Measurements from ENCODE around the gene HCRT. TPM values are rescaled to one million over a fixed set of nuclear protein-coding genes. Genes with fewer than 3 reads are reported as not detected.
"Not testable (repeated sequence)": the region's sequence is repeated elsewhere in the genome, so short reads cannot be mapped to it uniquely, and the experiment has no call there.

The HCRT gene
- total RNA-seq, 1 donor from 2014 or later: not detected

- H3K36me3 ChIP-seq (ENCODE audit: control insufficient read depth, insufficient read depth, low read length): no peaks in the 10 kb centered on the region
- TF ChIP-seq CTCF (IDR thresholded peaks at IDR 0.05; ENCODE audit: insufficient read depth, low read length, poor library complexity, severe bottlenecking): no peak
- H3K27me3 ChIP-seq (ENCODE audit: control insufficient read depth, insufficient read depth, low read length): no peaks in the 10 kb centered on the region
- DNase-seq (ENCODE audit: low read depth): no peak
- no peak overlapping the region for H3K4me3 ChIP-seq (ENCODE audit: low read depth, low read length)
These were observed 43.9 kb downstream of the HCRT start for GRCh38 chr17:42141382-42141781.

DNA sequence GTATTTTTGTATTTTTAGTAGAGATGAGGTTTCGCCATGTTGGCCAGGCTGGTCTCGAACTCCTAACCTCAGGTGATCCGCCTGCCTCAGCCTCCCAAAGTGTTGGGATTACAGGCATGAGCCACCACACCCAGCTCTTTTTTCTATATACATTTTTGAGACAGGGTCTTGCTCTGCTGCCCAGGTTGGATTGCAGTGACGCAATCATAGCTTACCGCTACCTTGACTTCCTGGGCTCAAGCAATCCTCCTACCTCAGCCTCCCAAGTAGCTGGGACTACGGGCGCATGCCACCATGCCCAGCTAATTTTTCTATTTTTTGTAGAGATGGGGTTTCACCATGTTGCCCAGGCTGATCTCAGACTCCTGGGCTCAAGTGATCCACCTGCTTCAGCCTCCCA lies 44.6 kb downstream of the HCRT start:
- H3K4me3 ChIP-seq (ENCODE audit: low read depth, low read length); H3K36me3 ChIP-seq (ENCODE audit: control insufficient read depth, insufficient read depth, low read length); H3K27me3 ChIP-seq (ENCODE audit: control insufficient read depth, insufficient read depth, low read length); DNase-seq (ENCODE audit: low read depth): not testable (repeated sequence)

- Histone ChIP-seq H3K4me3 (ENCODE audit: low read depth, low read length) (no peak overlapping the region), H3K36me3 (ENCODE audit: control insufficient read depth, insufficient read depth, low read length) (no peaks in the 10 kb centered on the region), H3K27me3 (ENCODE audit: control insufficient read depth, insufficient read depth, low read length) (no peaks in the 10 kb centered on the region)
- TF ChIP-seq CTCF (IDR thresholded peaks at IDR 0.05; ENCODE audit: insufficient read depth, low read length, poor library complexity, severe bottlenecking): no peak
- no peak for DNase-seq (ENCODE audit: low read depth)
These were observed 46.3 kb downstream of the HCRT start for GRCh38 chr17:42138749-42139492.

GRCh38 chr17:42136654-42137051 lies 48.6 kb downstream of the HCRT start:
- H3K36me3 ChIP-seq (ENCODE audit: control insufficient read depth, insufficient read depth, low read length): no peaks in the 10 kb centered on the region

DNA sequence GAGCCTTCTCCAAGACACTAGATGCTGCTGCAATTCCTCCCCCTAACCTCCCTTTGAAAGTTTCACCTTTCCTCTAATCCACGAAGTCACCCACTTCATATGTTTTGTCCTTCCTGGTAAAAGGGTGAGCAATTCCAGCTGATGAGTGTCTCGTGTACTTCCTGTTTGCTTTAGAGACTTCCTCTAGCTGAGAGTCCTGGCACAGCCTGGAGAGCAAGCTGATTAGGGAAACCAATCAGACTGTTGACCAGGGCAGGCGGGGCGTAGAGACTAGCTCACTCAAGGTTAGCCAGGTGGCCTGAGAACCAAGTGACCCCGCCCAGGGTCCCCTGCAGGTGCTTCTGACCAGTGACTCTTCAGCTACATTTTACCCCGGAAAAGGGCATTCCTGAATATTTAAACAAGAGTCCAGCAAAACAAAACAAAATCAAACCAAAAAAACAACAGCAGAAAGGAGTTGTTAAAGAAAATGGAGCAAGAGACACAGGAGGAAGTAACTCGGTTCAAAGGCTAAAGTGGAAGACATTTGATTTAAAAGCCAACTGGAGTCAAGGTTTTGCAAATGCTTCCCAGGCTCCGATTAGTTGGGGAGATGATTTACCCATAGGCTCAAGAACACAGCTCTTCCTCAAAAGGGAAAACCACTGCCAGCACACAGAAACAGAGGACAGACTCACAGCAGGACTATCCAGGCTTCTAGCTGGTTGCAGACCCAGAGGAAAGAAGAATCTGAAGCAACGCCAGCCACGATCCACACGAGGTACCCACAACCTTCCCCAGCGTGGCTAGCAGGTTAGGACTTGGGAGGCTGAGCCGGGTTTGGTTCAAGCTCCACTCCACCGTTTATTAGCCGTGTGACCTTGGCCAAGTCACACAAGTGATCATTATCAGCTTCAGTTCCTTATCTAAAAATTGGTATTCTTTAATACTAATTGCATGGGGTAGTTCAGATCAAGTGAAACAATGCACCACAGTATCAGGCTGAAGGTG lies 49.3 kb downstream of the HCRT start:
- Histone ChIP-seq H3K4me3 (ENCODE audit: low read depth, low read length) (no peak overlapping the region), H3K27me3 (ENCODE audit: control insufficient read depth, insufficient read depth, low read length) (no peaks in the 10 kb centered on the region), H3K36me3 (ENCODE audit: control insufficient read depth, insufficient read depth, low read length) (no peaks in the 10 kb centered on the region)
- DNase-seq (ENCODE audit: low read depth): no peak
- TF ChIP-seq CTCF (IDR thresholded peaks at IDR 0.05; ENCODE audit: insufficient read depth, low read length, poor library complexity, severe bottlenecking): no peak

More at GRCh38 chr17:42136654-42137051, 48.6 kb downstream of the HCRT start:
- DNase-seq (ENCODE audit: low read depth): no peak
- TF ChIP-seq CTCF (IDR thresholded peaks at IDR 0.05; ENCODE audit: insufficient read depth, low read length, poor library complexity, severe bottlenecking): no peak
- no peaks in the 10 kb centered on the region for H3K27me3 ChIP-seq (ENCODE audit: control insufficient read depth, insufficient read depth, low read length)
- no peak overlapping the region for H3K4me3 ChIP-seq (ENCODE audit: low read depth, low read length)

GRCh38 chr17:42135151-42135550 lies 50.1 kb downstream of the HCRT start:
- no peak overlapping the region for H3K4me3 ChIP-seq (ENCODE audit: low read depth, low read length)
- no peaks in the 10 kb centered on the region for H3K27me3 ChIP-seq (ENCODE audit: control insufficient read depth, insufficient read depth, low read length)
- DNase-seq (ENCODE audit: low read depth): no peak
- no peaks in the 10 kb centered on the region for H3K36me3 ChIP-seq (ENCODE audit: control insufficient read depth, insufficient read depth, low read length)
- no peak for TF ChIP-seq CTCF (IDR thresholded peaks at IDR 0.05; ENCODE audit: insufficient read depth, low read length, poor library complexity, severe bottlenecking)

Measured in kidney epithelial cell (primary cell).